HCT116 (cell line): Measurements from ENCODE around the gene PLOD2. TPM values are rescaled to one million over a fixed set of nuclear protein-coding genes. Genes with fewer than 3 reads are reported as not detected.
"Not testable (repeated sequence)": the region's sequence is repeated elsewhere in the genome, so short reads cannot be mapped to it uniquely, and the experiment has no call there.

Source experiments
- ATAC-seq: fragments of 200-7000 bp; cut with Tn5 transposase; 2 replicates; pipeline ENCODE4 v1.9.1; 2020; ENCODE audit warnings: mild to moderate bottlenecking, moderate library complexity
- BruUV-seq: library from RNA; stranded (reverse); fragments of 400-500 nt; replicated peaks from 2 replicates; lab custom pipeline; 2021; lab: Mats Ljungman, UMichigan
- CTCF ChIA-PET: fragments of 300-600 bp; sonication (Branson Sonifier 250); formaldehyde crosslinking; loops from one replicate; lab custom pipeline; 2021; ENCODE audit warnings: antibody characterized with exemption; lab: Charles Lee
- POLR2A ChIA-PET: fragments of 300-600, 350-600 bp; sonication (Branson Sonifier 250); formaldehyde crosslinking; loops from one replicate; lab custom pipeline; 2021; ENCODE audit warnings: antibody characterized with exemption; lab: Charles Lee
- RAD21 ChIA-PET, 2 experiments: fragments of 300-600 bp; sonication (Branson Sonifier 250); formaldehyde crosslinking; loops; one replicate each; lab custom pipeline; 2023; ENCODE audit warnings: low total read pairs in 2 of 2; ENCODE audit not compliant: uncharacterized antibody in 2 of 2, unreplicated experiment in 2 of 2, low non-redundant PET in 1 of 2; lab: Charles Lee
- DNase-seq: peaks from one replicate; pipeline ENCODE4 v3.0.0-alpha.2; 2010; ENCODE audit warnings: low read depth, low spot score
- H2AFZ ChIP-seq: fragments of 200-600 bp; shearing (Covaris generic), sonication (generic); 2 replicates; pipeline ENCODE4 v1.6.1; 2017; ENCODE audit warnings: low read depth, mixed run types, mixed read lengths, antibody characterized with exemption, low read length; ENCODE audit not compliant: poor library complexity, severe bottlenecking
- H3K27ac ChIP-seq: 2 replicates; pipeline ENCODE4 v1.5.1; 2012; ENCODE audit warnings: low read depth, low read length
- H3K27me3 ChIP-seq: fragments of 200-600 bp; sonication (generic); 2 replicates; pipeline ENCODE4 v1.6.1; 2016; ENCODE audit warnings: mixed run types, low read length, mixed read lengths; ENCODE audit not compliant: insufficient read depth
- H3K36me3 ChIP-seq, 2 experiments: fragments of 200-500 bp in 1 of 2; fragments of 200-600 bp in 1 of 2; sonication (Bioruptor generic) in 1 of 2; sonication (generic) in 1 of 2; 2 replicates each; pipeline versions ENCODE4 v1.5.1 to v1.6.1; 2014 to 2016; ENCODE audit warnings: low read length in 2 of 2, inconsistent platforms in 1 of 2, mixed read lengths in 1 of 2, mixed run types in 1 of 2; ENCODE audit not compliant: insufficient read depth in 2 of 2, control insufficient read depth in 1 of 2
- H3K4me1 ChIP-seq, 2 experiments: fragments of 200-600 bp in 1 of 2; sonication (generic) in 1 of 2; 2 replicates each; pipeline versions ENCODE4 v1.5.1 to v1.6.1; 2012 to 2017; ENCODE audit warnings: low read length in 2 of 2, inconsistent platforms in 1 of 2, mild to moderate bottlenecking in 1 of 2, mixed read lengths in 1 of 2, mixed run types in 1 of 2, moderate library complexity in 1 of 2; ENCODE audit not compliant: insufficient read depth in 2 of 2, control insufficient read depth in 1 of 2
- H3K4me2 ChIP-seq: fragments of 200-600 bp; sonication (generic); 2 replicates; pipeline ENCODE4 v1.6.1; 2017; ENCODE audit warnings: mixed run types, low read length, mixed read lengths
- H3K4me3 ChIP-seq, 2 experiments: fragments of 200-600 bp in 1 of 2; sonication (generic) in 1 of 2; replicated peaks in 1 of 2; 2 replicates each; pipeline ENCODE4 v1.5.1; 2011 to 2016; ENCODE audit warnings: low read length in 2 of 2, control low read depth in 1 of 2, low read depth in 1 of 2, mild to moderate bottlenecking in 1 of 2, mixed read lengths in 1 of 2, mixed run types in 1 of 2
- H3K79me2 ChIP-seq: fragments of 200-600 bp; sonication (generic); 2 replicates; pipeline ENCODE4 v1.6.1; 2017; ENCODE audit warnings: mild to moderate bottlenecking, mixed run types, low read length, moderate library complexity, mixed read lengths; ENCODE audit not compliant: insufficient read depth
- H3K9ac ChIP-seq: fragments of 200-600 bp; sonication (generic); 2 replicates; pipeline ENCODE4 v1.6.1; 2016; ENCODE audit warnings: low read length, mixed read lengths
- H3K9me2 ChIP-seq: fragments of 200-600 bp; sonication (generic), shearing (Covaris generic); 2 replicates; pipeline ENCODE4 v1.6.1; 2017; ENCODE audit warnings: mixed run types, mild to moderate bottlenecking, moderate library complexity; ENCODE audit not compliant: insufficient read depth
- H3K9me3 ChIP-seq, 2 experiments: fragments of 200-500 bp in 1 of 2; fragments of 200-600 bp in 1 of 2; sonication (Bioruptor generic) in 1 of 2; sonication (generic) in 1 of 2; 2 replicates each; pipeline ENCODE4 v1.6.1; 2014 to 2017; ENCODE audit warnings: low read length in 2 of 2, mixed read lengths in 2 of 2, inconsistent platforms in 1 of 2, low read depth in 1 of 2, mild to moderate bottlenecking in 1 of 2, mixed run types in 1 of 2, moderate library complexity in 1 of 2; ENCODE audit not compliant: control insufficient read depth in 1 of 2, insufficient read depth in 1 of 2
- H4K20me1 ChIP-seq: fragments of 200-600 bp; sonication (generic), shearing (Covaris generic); 2 replicates; pipeline ENCODE4 v1.6.1; 2017; ENCODE audit warnings: mixed run types, mild to moderate bottlenecking, moderate library complexity; ENCODE audit not compliant: insufficient read depth
- CBX3 ChIP-seq: IDR thresholded peaks from 2 replicates; pipeline ENCODE4 v1.6.1; 2012; ENCODE audit warnings: low read depth
- CEBPB ChIP-seq: IDR thresholded peaks from 2 replicates; pipeline ENCODE4 v1.6.1; 2012; ENCODE audit warnings: low read depth
- CTCF ChIP-seq, 3 experiments: fragments of 200-600 bp in 1 of 3; sonication (generic) in 1 of 3; IDR thresholded peaks in 2 of 3; conservative IDR thresholded peaks in 1 of 3; 2 replicates each; pipeline ENCODE4 v1.5.1; 2012 to 2017; ENCODE audit warnings: low read depth in 2 of 3, low read length in 2 of 3, antibody characterized with exemption in 1 of 3, borderline replicate concordance in 1 of 3, control low read depth in 1 of 3, mild to moderate bottlenecking in 1 of 3, mixed read lengths in 1 of 3, mixed run types in 1 of 3, moderate library complexity in 1 of 3; ENCODE audit not compliant: insufficient read depth in 1 of 3
- EGR1 ChIP-seq: IDR thresholded peaks from 2 replicates; pipeline ENCODE4 v1.6.1; 2012; ENCODE audit warnings: low read depth
- ELF1 ChIP-seq: IDR thresholded peaks from 2 replicates; pipeline ENCODE4 v1.6.1; 2012; ENCODE audit warnings: low read depth, borderline replicate concordance
- JUND ChIP-seq: IDR thresholded peaks from 2 replicates; pipeline ENCODE4 v1.6.1; 2012
- POLR2A ChIP-seq: IDR thresholded peaks from 2 replicates; pipeline ENCODE4 v1.7.0; 2011; ENCODE audit warnings: borderline replicate concordance; ENCODE audit not compliant: insufficient read depth, insufficient read length; ENCODE audit errors: extremely low read depth
- RAD21 ChIP-seq: IDR thresholded peaks from 2 replicates; pipeline ENCODE4 v1.6.1; 2012; ENCODE audit warnings: low read depth, mild to moderate bottlenecking
- SIN3A ChIP-seq: IDR thresholded peaks from 2 replicates; pipeline ENCODE4 v1.6.1; 2012; ENCODE audit warnings: low read depth
- SRF ChIP-seq: IDR thresholded peaks from 2 replicates; pipeline ENCODE4 v1.6.1; 2012; ENCODE audit warnings: low read depth
- TCF7L2 ChIP-seq: IDR thresholded peaks from 2 replicates; pipeline ENCODE4 v1.7.0; 2011; ENCODE audit warnings: borderline replicate concordance, inconsistent platforms; ENCODE audit not compliant: insufficient read depth, insufficient read length; ENCODE audit errors: extremely low read depth
- ZNF274 ChIP-seq: fragments of 200-500 bp; sonication (Bioruptor generic); IDR thresholded peaks from 2 replicates; pipeline ENCODE4 v1.6.1; 2014; ENCODE audit warnings: mild to moderate bottlenecking, low read depth, low read length, inconsistent platforms
- intact Hi-C: fragments of 100-400 bp; cut with micrococcal nuclease; formaldehyde crosslinking; loops from 2 replicates; pipeline ENCODE4 v1.10.0; 2022
- total RNA-seq: library from RNA; stranded (reverse); gene quantifications from one replicate; pipeline ENCODE4 v1.2.1, GENCODE V29; 2021; ENCODE audit not compliant: unreplicated experiment
- TF ChIP-seq, protein P1 (sequence below): IDR thresholded peaks from 2 replicates; pipeline ENCODE4 v1.6.1; 2012
- TF ChIP-seq, protein P2 (sequence below): IDR thresholded peaks from 2 replicates; pipeline ENCODE4 v1.6.1; 2012; ENCODE audit warnings: low read depth
- TF ChIP-seq, protein P3 (sequence below): IDR thresholded peaks from 2 replicates; pipeline ENCODE4 v1.6.1; 2012

Gene PLOD2
- total RNA-seq, 1 experiment from 2014 or later = 25.8 TPM

DNA sequence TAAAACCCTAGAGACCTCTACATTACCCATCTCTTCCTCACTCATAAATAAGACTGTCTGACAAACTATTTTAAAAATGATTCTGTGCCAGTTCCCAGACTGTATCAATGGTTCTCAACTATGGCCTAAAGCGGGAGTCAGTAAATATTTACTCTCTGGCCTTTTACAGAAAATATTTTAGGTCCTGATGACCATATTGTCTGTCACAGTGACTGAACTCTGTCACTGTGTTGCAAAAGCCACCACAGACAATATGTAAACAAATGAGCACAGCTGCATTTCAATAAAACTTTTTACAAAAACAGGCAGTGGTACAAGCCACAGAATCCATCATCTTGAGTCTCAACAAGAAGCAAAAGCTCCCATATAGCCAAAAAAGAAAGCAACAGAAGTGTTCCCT is 45.4 kb downstream of the PLOD2 start:
- no peak for DNase-seq
- H3K9ac ChIP-seq = no peak overlapping the region
- ATAC-seq = no peak
- ChIA-PET POLR2A (no interaction called here), CTCF (no interaction called here), RAD21 (no interaction called here)
- H3K79me2 ChIP-seq = no peaks in the 10 kb centered on the region
- no peaks in the 10 kb centered on the region for H3K9me2 ChIP-seq
- H3K4me1 ChIP-seq = no peaks in the 10 kb centered on the region
- H3K27ac ChIP-seq = no peak overlapping the region
- TF ChIP-seq ELF1 (no peak), RAD21 (no peak), POLR2A (no peak), SIN3A (no peak), JUND (no peak), ZNF274 (no peak), CTCF (IDR thresholded peaks at IDR 0.05 in 2 of 3, conservative IDR thresholded peaks at IDR 0.05 in 1 of 3; ENCODE audit: borderline replicate concordance in 1 of 3, insufficient read depth in 1 of 3, low read depth in 2 of 3, low read length in 2 of 3) (no peak), TCF7L2 (no peak), EGR1 (no peak), CBX3 (no peak), SRF (no peak), CEBPB (no peak)
- TF ChIP-seq, protein P1, sequence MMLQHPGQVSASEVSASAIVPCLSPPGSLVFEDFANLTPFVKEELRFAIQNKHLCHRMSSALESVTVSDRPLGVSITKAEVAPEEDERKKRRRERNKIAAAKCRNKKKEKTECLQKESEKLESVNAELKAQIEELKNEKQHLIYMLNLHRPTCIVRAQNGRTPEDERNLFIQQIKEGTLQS = no peak
- TF ChIP-seq, protein P2, sequence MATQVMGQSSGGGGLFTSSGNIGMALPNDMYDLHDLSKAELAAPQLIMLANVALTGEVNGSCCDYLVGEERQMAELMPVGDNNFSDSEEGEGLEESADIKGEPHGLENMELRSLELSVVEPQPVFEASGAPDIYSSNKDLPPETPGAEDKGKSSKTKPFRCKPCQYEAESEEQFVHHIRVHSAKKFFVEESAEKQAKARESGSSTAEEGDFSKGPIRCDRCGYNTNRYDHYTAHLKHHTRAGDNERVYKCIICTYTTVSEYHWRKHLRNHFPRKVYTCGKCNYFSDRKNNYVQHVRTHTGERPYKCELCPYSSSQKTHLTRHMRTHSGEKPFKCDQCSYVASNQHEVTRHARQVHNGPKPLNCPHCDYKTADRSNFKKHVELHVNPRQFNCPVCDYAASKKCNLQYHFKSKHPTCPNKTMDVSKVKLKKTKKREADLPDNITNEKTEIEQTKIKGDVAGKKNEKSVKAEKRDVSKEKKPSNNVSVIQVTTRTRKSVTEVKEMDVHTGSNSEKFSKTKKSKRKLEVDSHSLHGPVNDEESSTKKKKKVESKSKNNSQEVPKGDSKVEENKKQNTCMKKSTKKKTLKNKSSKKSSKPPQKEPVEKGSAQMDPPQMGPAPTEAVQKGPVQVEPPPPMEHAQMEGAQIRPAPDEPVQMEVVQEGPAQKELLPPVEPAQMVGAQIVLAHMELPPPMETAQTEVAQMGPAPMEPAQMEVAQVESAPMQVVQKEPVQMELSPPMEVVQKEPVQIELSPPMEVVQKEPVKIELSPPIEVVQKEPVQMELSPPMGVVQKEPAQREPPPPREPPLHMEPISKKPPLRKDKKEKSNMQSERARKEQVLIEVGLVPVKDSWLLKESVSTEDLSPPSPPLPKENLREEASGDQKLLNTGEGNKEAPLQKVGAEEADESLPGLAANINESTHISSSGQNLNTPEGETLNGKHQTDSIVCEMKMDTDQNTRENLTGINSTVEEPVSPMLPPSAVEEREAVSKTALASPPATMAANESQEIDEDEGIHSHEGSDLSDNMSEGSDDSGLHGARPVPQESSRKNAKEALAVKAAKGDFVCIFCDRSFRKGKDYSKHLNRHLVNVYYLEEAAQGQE = no peak
- TF ChIP-seq, protein P3, sequence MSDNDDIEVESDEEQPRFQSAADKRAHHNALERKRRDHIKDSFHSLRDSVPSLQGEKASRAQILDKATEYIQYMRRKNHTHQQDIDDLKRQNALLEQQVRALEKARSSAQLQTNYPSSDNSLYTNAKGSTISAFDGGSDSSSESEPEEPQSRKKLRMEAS = no peak
- intact Hi-C loops = no loop called here
- no peak overlapping the region for H2AFZ ChIP-seq
- no peak overlapping the region for H3K4me3 ChIP-seq
- H3K9me3 ChIP-seq = no peaks in the 10 kb centered on the region
- no peaks in the 10 kb centered on the region for H3K27me3 ChIP-seq
- no peaks in the 10 kb centered on the region for H3K36me3 ChIP-seq
- H4K20me1 ChIP-seq = no peaks in the 10 kb centered on the region
- no peak overlapping the region for H3K4me2 ChIP-seq
- BruUV-seq = no TSS peak

DNA sequence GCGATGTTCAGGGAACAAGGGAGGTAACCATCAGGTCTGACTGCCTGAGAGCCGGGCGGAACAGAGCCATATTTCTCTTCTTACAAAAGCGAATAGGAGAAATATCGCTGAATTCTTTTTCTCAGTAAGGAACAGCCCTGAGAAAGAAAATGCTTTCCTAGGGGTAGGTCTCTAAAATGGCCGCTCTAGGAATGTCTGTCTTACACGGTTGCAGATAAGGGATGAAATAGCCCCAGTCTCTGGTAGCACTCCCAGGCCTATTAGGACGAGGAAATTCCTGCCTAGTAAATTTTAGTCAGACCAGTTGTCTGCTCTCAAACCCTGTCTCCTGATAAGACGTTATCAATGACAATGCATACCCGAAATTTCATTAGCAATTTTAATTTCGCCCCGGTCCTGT is 47.2 kb downstream of the PLOD2 start:
- H3K27me3 ChIP-seq, POLR2A ChIA-PET, H3K79me2 ChIP-seq, intact Hi-C loops, H3K4me3 ChIP-seq, BruUV-seq, H3K9me2 ChIP-seq, H3K27ac ChIP-seq, H4K20me1 ChIP-seq, ATAC-seq, RAD21 ChIA-PET, H3K4me1 ChIP-seq, H3K4me2 ChIP-seq, CTCF ChIA-PET, H3K9me3 ChIP-seq, H3K36me3 ChIP-seq, DNase-seq, H3K9ac ChIP-seq, H2AFZ ChIP-seq: not testable (repeated sequence)
